OCI-LY1 (cell line): Measurements from ENCODE around the gene GDPD2.

Source experiments
- EZH2 ChIP-seq: fragments of 200-600 bp; sonication (generic), shearing (Covaris generic); IDR thresholded peaks from 2 replicates; pipeline ENCODE4 v1.8.0; 2017; ENCODE audit warnings: borderline replicate concordance, mixed run types, mild to moderate bottlenecking, antibody characterized with exemption, low read length, moderate library complexity, mixed read lengths
- TF ChIP-seq, protein P1 (sequence below): fragments of 200-600 bp; sonication (generic), shearing (Covaris generic); IDR thresholded peaks from 2 replicates; pipeline ENCODE4 v1.5.1; 2017; ENCODE audit warnings: mild to moderate bottlenecking, antibody characterized with exemption, low read length, moderate library complexity, mixed read lengths

DNA sequence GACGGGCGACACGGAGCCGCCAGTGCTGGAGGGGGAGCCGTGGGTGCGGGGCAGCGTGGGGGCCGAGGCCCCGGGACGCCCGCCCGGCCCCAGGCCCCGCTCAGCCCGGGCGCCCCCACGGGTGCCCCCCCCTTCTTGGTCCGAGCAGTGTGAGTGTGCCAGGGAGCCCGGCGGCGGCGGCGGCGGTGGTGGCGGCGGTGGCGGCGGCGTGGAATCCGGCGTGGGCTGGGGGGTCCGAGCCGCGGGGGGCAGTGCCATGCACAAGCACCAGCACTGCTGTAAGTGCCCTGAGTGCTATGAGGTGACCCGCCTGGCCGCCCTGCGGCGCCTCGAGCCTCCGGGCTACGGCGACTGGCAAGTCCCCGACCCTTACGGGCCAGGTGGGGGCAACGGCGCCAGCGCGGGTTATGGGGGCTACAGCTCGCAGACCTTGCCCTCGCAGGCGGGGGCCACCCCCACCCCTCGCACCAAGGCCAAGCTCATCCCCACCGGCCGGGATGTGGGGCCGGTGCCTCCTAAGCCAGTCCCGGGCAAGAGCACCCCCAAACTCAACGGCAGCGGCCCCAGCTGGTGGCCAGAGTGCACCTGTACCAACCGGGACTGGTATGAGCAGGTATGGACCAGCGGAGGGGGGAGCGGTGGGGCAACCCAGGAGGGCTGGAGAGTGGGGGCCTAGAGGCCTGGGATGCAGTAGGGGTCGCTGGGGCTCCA lies 22.0 kb downstream of the GDPD2 start:
- TF ChIP-seq, protein P1, sequence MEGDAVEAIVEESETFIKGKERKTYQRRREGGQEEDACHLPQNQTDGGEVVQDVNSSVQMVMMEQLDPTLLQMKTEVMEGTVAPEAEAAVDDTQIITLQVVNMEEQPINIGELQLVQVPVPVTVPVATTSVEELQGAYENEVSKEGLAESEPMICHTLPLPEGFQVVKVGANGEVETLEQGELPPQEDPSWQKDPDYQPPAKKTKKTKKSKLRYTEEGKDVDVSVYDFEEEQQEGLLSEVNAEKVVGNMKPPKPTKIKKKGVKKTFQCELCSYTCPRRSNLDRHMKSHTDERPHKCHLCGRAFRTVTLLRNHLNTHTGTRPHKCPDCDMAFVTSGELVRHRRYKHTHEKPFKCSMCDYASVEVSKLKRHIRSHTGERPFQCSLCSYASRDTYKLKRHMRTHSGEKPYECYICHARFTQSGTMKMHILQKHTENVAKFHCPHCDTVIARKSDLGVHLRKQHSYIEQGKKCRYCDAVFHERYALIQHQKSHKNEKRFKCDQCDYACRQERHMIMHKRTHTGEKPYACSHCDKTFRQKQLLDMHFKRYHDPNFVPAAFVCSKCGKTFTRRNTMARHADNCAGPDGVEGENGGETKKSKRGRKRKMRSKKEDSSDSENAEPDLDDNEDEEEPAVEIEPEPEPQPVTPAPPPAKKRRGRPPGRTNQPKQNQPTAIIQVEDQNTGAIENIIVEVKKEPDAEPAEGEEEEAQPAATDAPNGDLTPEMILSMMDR, result no peak
- no peak for TF ChIP-seq EZH2
